PFSK-1 (cell line): ENCODE data around the gene RINT1.

Experiments
- FOXP2 ChIP-seq: optimal IDR thresholded peaks from 2 replicates; pipeline ENCODE3; 2011; ENCODE audit warnings: borderline replicate concordance, control low read depth, inconsistent platforms; ENCODE audit not compliant: insufficient read depth; ENCODE audit errors: extremely low read length, extremely low read depth
- POLR2AphosphoS5 ChIP-seq: IDR thresholded peaks from 2 replicates; pipeline ENCODE4 v1.6.1; 2012; ENCODE audit warnings: low read depth, mild to moderate bottlenecking, control low read depth, low read length, moderate library complexity
- SIN3A ChIP-seq: IDR thresholded peaks from 2 replicates; pipeline ENCODE4 v1.6.1; 2012; ENCODE audit warnings: mild to moderate bottlenecking, low read length, moderate library complexity, borderline replicate concordance; ENCODE audit not compliant: insufficient read depth
- TAF1 ChIP-seq: IDR thresholded peaks from 2 replicates; pipeline ENCODE4 v1.6.1; 2012; ENCODE audit warnings: low read length, control low read depth, borderline replicate concordance; ENCODE audit not compliant: insufficient read depth
- TF ChIP-seq, protein P1 (sequence below), 2 experiments: IDR thresholded peaks; 2 replicates each; pipeline versions ENCODE4 v1.6.1 to v1.8.0; 2011 to 2012; ENCODE audit warnings: low read depth in 2 of 2, low read length in 2 of 2, control low read depth in 1 of 2, inconsistent platforms in 1 of 2, mild to moderate bottlenecking in 1 of 2, moderate library complexity in 1 of 2; ENCODE audit not compliant: insufficient read depth in 1 of 2

RINT1 gene

DNA sequence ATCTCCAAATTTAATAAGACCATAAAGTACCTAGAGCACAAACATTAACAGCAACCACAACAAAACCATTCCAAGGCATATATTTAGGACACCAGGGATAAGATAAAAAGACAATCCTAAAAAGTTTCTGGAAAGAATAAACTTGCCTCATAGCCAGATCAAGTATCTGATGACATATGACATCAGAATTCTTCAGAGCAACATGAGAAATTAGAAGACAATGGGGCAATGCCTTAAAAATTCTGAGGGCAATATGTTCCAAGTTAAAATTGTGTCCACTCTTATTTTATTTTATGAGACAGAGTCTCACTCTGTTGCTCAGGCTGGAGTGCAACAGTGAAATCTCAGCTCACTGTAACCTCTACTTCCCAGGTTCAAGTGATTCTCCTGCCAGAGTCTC, 46.5 kb downstream of the RINT1 start:
- no peak for TF ChIP-seq SIN3A
- no peak for TF ChIP-seq POLR2AphosphoS5
- TF ChIP-seq, protein P1, sequence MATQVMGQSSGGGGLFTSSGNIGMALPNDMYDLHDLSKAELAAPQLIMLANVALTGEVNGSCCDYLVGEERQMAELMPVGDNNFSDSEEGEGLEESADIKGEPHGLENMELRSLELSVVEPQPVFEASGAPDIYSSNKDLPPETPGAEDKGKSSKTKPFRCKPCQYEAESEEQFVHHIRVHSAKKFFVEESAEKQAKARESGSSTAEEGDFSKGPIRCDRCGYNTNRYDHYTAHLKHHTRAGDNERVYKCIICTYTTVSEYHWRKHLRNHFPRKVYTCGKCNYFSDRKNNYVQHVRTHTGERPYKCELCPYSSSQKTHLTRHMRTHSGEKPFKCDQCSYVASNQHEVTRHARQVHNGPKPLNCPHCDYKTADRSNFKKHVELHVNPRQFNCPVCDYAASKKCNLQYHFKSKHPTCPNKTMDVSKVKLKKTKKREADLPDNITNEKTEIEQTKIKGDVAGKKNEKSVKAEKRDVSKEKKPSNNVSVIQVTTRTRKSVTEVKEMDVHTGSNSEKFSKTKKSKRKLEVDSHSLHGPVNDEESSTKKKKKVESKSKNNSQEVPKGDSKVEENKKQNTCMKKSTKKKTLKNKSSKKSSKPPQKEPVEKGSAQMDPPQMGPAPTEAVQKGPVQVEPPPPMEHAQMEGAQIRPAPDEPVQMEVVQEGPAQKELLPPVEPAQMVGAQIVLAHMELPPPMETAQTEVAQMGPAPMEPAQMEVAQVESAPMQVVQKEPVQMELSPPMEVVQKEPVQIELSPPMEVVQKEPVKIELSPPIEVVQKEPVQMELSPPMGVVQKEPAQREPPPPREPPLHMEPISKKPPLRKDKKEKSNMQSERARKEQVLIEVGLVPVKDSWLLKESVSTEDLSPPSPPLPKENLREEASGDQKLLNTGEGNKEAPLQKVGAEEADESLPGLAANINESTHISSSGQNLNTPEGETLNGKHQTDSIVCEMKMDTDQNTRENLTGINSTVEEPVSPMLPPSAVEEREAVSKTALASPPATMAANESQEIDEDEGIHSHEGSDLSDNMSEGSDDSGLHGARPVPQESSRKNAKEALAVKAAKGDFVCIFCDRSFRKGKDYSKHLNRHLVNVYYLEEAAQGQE (IDR thresholded peaks at IDR 0.05; ENCODE audit: insufficient read depth in 1 of 2, low read depth in 2 of 2, low read length in 2 of 2) = no peak
- no peak for TF ChIP-seq TAF1
- no peak for TF ChIP-seq FOXP2

DNA sequence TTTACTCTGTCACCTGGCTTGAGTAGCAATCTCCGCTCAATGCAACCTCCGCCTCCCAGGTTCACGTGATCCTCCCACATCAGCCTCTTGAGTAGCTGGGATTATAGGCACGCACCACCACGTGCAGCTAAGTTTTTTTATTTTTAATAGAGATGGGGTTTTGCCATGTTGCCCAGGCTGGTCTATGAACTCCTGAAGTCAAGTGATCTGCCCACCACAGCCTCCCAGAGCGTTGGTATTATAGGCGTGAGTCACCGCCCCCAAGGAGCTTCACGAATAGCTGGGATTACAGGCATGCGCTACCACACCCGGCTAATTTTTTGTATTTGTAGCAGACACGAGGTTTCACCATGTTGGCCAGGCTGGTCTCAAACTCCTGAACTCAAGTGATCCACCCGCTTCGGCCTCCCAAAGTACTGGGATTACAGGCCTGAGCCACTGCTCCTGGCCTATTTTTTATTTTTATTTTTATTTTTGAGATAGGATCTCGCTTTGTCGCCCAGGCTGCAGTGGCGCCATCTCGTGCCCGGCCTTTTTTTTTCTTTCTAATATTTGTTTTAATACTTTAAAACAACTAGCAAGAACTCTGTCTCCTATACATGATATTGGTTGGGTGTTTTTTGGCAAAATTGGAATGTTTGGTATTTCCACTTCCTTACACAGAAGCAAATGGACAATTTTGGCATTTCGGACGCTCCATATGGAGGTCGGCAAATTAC, 48.2 kb downstream of the RINT1 start:
- TF ChIP-seq POLR2AphosphoS5 (no peak), TAF1 (no peak), SIN3A (no peak)
- TF ChIP-seq, protein P1 (IDR thresholded peaks at IDR 0.05; ENCODE audit: insufficient read depth in 1 of 2, low read depth in 2 of 2, low read length in 2 of 2) = no peak

DNA sequence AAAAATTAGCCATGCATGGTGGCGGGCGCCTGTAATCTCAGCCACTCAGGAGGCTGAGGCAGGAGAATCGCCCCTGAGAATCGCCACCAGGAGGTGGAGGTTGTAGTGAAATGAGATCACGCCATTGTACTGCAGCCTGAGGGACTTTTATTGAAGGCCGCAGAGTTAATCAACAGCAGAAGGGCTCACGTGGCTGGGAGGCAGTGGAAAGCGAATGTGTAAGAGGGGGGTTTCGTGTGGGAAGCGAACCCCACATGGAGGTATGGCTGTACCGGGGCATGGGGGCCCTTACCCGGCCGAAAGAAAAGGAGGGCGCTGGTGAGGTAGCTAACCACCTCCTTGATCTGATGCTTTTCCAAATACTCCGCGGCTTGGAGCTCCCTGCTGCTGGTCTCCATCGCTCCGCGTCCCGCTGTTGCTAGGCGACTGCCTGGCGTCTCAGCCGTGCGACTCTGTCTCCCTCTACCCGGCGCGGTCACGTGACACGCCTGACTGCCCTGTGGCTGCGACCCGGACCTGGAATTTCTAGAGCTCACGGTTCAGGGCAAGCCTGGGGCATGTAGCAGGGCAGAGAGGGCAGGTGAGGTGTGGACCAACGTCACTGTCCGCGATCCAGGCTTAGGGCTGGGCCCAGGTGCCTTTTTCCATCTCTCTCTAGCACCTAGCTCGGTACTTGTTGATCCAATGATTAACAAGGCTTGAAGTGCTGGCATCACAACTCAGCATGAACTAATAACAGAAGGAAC, 49.2 kb downstream of the RINT1 start, which contains the start of gene EFCAB10:
TSS of gene EFCAB10 (minus strand) at position 428 of the 746 bp plus-strand sequence. CDS start at position 398, 30 bp downstream.
- TF ChIP-seq FOXP2 (no peak), TAF1 (no peak), POLR2AphosphoS5 (no peak), SIN3A (no peak)
- TF ChIP-seq, protein P1 (IDR thresholded peaks at IDR 0.05; ENCODE audit: insufficient read depth in 1 of 2, low read depth in 2 of 2, low read length in 2 of 2) = no peak

DNA sequence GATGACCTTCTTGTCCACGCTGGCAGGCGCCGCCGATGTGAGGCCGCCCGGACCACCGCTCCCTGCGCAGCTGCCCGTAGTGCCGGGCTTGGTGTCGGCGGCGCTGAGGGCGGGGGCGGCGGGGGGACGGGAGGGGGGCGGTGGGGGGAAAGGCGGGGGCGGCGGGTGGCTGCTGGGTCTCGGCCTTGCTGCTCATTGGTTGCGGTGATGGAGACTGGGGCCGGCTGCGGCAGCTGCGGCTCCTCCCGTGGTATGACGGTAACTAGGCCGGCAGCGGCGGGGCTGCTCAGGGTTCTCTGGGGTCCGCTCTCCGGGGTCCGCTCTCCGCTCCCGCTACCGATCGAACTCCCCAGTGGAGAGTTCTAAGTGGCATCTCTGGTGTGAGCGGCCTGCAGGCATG, 51.1 kb downstream of the RINT1 start:
- TF ChIP-seq FOXP2 (no peak), POLR2AphosphoS5 (no peak), TAF1 (no peak), SIN3A (no peak)
- TF ChIP-seq, protein P1 (IDR thresholded peaks at IDR 0.05; ENCODE audit: insufficient read depth in 1 of 2, low read depth in 2 of 2, low read length in 2 of 2) = no peak
